K562 (cell line): Measurements from ENCODE around the gene ORC1. TPM values are rescaled to one million over a fixed set of nuclear protein-coding genes. Genes with fewer than 3 reads are reported as not detected.
A peak's percentile ranks its signal among the peaks of the same experiment; 100 is the strongest.

Experiments
- ARID1B ChIP-seq: fragments of 450-650 bp; IDR thresholded peaks from 2 replicates; pipeline ENCODE4 v1.6.1; 2016; ENCODE audit warnings: antibody characterized with exemption, mild to moderate bottlenecking, inconsistent platforms
- ARID3A ChIP-seq: IDR thresholded peaks from 2 replicates; pipeline ENCODE4 v1.6.1; 2012; ENCODE audit warnings: low read depth, low read length, improper control_type of control experiment, borderline replicate concordance
- FOXK2 ChIP-seq, 2 experiments: fragments of 450-650 bp; IDR thresholded peaks in 1 of 2; conservative IDR thresholded peaks in 1 of 2; 2 replicates each; pipeline ENCODE4 v1.6.1; 2016; ENCODE audit warnings: low read depth in 2 of 2, mild to moderate bottlenecking in 1 of 2
- FOXP4 ChIP-seq: sonication (generic); formaldehyde crosslinking; IDR thresholded peaks from 2 replicates; pipeline ENCODE4 v1.8.0; 2022; ENCODE audit warnings: mild to moderate bottlenecking, missing genetic modification reagents, borderline replicate concordance
- HDAC3 ChIP-seq: fragments of 450-650 bp; IDR thresholded peaks from 2 replicates; pipeline ENCODE4 v1.6.1; 2018; ENCODE audit warnings: borderline replicate concordance, mild to moderate bottlenecking, moderate library complexity; ENCODE audit not compliant: partially characterized antibody
- KAT2B ChIP-seq: IDR thresholded peaks from one replicate; pipeline ENCODE4 v1.6.1; 2012; ENCODE audit warnings: low read depth, mild to moderate bottlenecking, control low read depth, inconsistent platforms, low read length, moderate library complexity
- MTA2 ChIP-seq: fragments of 450-650 bp; IDR thresholded peaks from 2 replicates; pipeline ENCODE4 v1.6.1; 2016; ENCODE audit warnings: low read depth
- PTBP1 ChIP-seq: fragments of 200-400 bp; formaldehyde crosslinking; IDR thresholded peaks from 2 replicates; pipeline ENCODE4 v1.6.1; 2017; ENCODE audit warnings: low read depth, low read length
- SMAD1 ChIP-seq: fragments of 150-350 bp; IDR thresholded peaks from 2 replicates; pipeline ENCODE4 v1.6.1; 2014; ENCODE audit warnings: low read length, low read depth; ENCODE audit not compliant: partially characterized antibody
- ZBTB26 ChIP-seq: fragments of 450-650 bp; formaldehyde crosslinking; IDR thresholded peaks from 2 replicates; pipeline ENCODE4 v1.4.0; 2022; ENCODE audit warnings: missing genetic modification characterization
- ZBTB40 ChIP-seq, 2 experiments: fragments of 450-650 bp in 1 of 2; sonication (generic) in 1 of 2; formaldehyde crosslinking in 1 of 2; IDR thresholded peaks; 2 replicates each; pipeline versions ENCODE4 v1.7.1 to v1.9.0; 2016 to 2022; ENCODE audit warnings: inconsistent platforms in 1 of 2, mild to moderate bottlenecking in 1 of 2, missing genetic modification reagents in 1 of 2
- ZNF696 ChIP-seq: fragments of 250-450 bp; sonication (Bioruptor Pico); conservative IDR thresholded peaks from 2 replicates; pipeline ENCODE4 v1.4.0; 2020; ENCODE audit warnings: mild to moderate bottlenecking, moderate library complexity
- ZNF830 ChIP-seq: fragments of 250-450 bp; sonication (Bioruptor Pico); IDR thresholded peaks from 2 replicates; pipeline ENCODE4 v1.5.0; 2021; ENCODE audit warnings: mild to moderate bottlenecking
- polyA plus RNA-seq, 8 experiments: library from polyadenylated mRNA; depleted of rRNA in 4 of 8; stranded (reverse) in 5 of 8; unstranded in 3 of 8; fragments of >200 nt; fragmentation: Nextera tagmentation in 2 of 8; fragmentation: Illumina TruSeq in 1 of 8; extraction: Ambion mirVana in 2 of 8; extraction: Trizol in 1 of 8; gene quantifications; 2 replicates each; pipeline versions ENCODE4 v1.2.1 to v1.2.3, GENCODE V29; 2011 to 2014; ENCODE audit warnings: inconsistent platforms in 1 of 8, missing spikeins in 1 of 8
- total RNA-seq, 7 experiments: library from RNA; depleted of rRNA in 6 of 7; stranded (reverse); fragments of >200 nt in 6 of 7; fragmentation: Illumina TruSeq in 2 of 7; extraction: Trizol in 2 of 7; gene quantifications; 2 replicates each; pipeline versions ENCODE4 v1.2.1 to v1.2.3, GENCODE V29; 2011 to 2021; ENCODE audit warnings: low replicate concordance in 1 of 7

ORC1 gene
- total and polyA plus RNA-seq, 9 of the 15 experiments (the other 6 are each of a cell fraction or from before 2014, with no cell fraction given): 26.4 to 91.6 (median 69.7) TPM

- TF ChIP-seq ZBTB40 (IDR thresholded peaks at IDR 0.05) (no peak; the same call in 1 of the 2 replicates), ZBTB40 (CRISPR knock-in tag; IDR thresholded peaks at IDR 0.05) (no peak), KAT2B (no peak), ZBTB26 (CRISPR knock-in tag) (no peak), HDAC3 (peak; percentile 96), ZNF696 (CRISPR knock-in tag) (no peak), PTBP1 (no peak), ZNF830 (CRISPR knock-in tag) (peak; percentile 66; the same call in 1 of the 2 replicates), ARID3A (no peak), SMAD1 (no peak), FOXK2 (conservative IDR thresholded peaks at IDR 0.05 in 1 of 2, IDR thresholded peaks at IDR 0.05 in 1 of 2; ENCODE audit: low read depth in 2 of 2) (peak in 1 of 2 experiments; percentile 57; a peak in 2 of 4 replicates), ARID1B (0 out of 2 replicates have a peak, but pooled peaks have one; percentile 13), FOXP4 (CRISPR knock-in tag) (0 out of 2 replicates have a peak, but pooled peaks have one; percentile 39), MTA2 (no peak)
These were observed 582 bp downstream of the ORC1 start (continued) for GRCh38 chr1:52403566-52404115.
